ENCODE results near the gene TRIM10.

DNA sequence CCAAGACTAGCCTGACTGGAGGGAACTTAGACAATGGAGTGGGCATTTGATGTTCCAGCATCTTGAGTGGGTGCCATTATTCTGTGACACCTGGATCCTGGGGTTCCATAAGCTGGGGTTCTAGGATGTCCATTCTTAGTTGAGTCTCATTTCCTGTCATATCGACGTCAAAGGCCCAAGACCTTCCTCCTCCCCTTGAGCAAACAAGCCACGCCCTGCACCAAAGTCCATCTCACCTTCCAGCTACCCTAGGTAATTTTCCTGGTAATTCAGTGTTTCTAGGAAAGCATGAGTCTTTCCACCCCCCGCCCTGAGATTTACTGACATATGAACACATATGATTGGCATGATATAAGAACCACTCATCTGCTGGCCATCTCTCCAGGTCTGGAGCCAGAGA is 25.3 kb downstream of the TRIM10 start, which contains the start of gene TRIM40:
- TF ChIP-seq, protein P1, sequence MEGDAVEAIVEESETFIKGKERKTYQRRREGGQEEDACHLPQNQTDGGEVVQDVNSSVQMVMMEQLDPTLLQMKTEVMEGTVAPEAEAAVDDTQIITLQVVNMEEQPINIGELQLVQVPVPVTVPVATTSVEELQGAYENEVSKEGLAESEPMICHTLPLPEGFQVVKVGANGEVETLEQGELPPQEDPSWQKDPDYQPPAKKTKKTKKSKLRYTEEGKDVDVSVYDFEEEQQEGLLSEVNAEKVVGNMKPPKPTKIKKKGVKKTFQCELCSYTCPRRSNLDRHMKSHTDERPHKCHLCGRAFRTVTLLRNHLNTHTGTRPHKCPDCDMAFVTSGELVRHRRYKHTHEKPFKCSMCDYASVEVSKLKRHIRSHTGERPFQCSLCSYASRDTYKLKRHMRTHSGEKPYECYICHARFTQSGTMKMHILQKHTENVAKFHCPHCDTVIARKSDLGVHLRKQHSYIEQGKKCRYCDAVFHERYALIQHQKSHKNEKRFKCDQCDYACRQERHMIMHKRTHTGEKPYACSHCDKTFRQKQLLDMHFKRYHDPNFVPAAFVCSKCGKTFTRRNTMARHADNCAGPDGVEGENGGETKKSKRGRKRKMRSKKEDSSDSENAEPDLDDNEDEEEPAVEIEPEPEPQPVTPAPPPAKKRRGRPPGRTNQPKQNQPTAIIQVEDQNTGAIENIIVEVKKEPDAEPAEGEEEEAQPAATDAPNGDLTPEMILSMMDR (conservative IDR thresholded peaks at IDR 0.05; ENCODE audit: low read depth in 2 of 2) = no peak
- TF ChIP-seq EZH2phosphoT487 (IDR thresholded peaks at IDR 0.05; ENCODE audit: unreplicated experiment) (no peak), REST (IDR thresholded peaks at IDR 0.05; ENCODE audit: unreplicated experiment) (no peak), EZH2 (IDR thresholded peaks at IDR 0.05; ENCODE audit: low read depth, unreplicated experiment) (no peak), NANOG (IDR thresholded peaks at IDR 0.05; ENCODE audit: borderline replicate concordance) (no peak), POLR2AphosphoS5 (IDR thresholded peaks at IDR 0.05; ENCODE audit: low read depth) (no peak), JUNB (IDR thresholded peaks at IDR 0.05; ENCODE audit: unreplicated experiment) (no peak)
- TF ChIP-seq, protein P2, sequence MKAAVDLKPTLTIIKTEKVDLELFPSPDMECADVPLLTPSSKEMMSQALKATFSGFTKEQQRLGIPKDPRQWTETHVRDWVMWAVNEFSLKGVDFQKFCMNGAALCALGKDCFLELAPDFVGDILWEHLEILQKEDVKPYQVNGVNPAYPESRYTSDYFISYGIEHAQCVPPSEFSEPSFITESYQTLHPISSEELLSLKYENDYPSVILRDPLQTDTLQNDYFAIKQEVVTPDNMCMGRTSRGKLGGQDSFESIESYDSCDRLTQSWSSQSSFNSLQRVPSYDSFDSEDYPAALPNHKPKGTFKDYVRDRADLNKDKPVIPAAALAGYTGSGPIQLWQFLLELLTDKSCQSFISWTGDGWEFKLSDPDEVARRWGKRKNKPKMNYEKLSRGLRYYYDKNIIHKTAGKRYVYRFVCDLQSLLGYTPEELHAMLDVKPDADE (IDR thresholded peaks at IDR 0.05) = no peak

Measured in GM23338 (cell line).